GM18867 (cell line): ENCODE results near the gene AURKA.
"Not testable (repeated sequence)": the region's sequence is repeated elsewhere in the genome, so short reads cannot be mapped to it uniquely, and the experiment has no call there.

Experiments
- ATAC-seq: cut with Tn5 transposase; IDR thresholded peaks from one replicate; pipeline ENCODE4 v1.9.1; 2021; ENCODE audit warnings: mild to moderate bottlenecking, moderate library complexity; ENCODE audit not compliant: unreplicated experiment

Gene AURKA

GRCh38 chr20:56360133-56360907 lies 31.7 kb downstream of the AURKA start:
- no peak for ATAC-seq

DNA sequence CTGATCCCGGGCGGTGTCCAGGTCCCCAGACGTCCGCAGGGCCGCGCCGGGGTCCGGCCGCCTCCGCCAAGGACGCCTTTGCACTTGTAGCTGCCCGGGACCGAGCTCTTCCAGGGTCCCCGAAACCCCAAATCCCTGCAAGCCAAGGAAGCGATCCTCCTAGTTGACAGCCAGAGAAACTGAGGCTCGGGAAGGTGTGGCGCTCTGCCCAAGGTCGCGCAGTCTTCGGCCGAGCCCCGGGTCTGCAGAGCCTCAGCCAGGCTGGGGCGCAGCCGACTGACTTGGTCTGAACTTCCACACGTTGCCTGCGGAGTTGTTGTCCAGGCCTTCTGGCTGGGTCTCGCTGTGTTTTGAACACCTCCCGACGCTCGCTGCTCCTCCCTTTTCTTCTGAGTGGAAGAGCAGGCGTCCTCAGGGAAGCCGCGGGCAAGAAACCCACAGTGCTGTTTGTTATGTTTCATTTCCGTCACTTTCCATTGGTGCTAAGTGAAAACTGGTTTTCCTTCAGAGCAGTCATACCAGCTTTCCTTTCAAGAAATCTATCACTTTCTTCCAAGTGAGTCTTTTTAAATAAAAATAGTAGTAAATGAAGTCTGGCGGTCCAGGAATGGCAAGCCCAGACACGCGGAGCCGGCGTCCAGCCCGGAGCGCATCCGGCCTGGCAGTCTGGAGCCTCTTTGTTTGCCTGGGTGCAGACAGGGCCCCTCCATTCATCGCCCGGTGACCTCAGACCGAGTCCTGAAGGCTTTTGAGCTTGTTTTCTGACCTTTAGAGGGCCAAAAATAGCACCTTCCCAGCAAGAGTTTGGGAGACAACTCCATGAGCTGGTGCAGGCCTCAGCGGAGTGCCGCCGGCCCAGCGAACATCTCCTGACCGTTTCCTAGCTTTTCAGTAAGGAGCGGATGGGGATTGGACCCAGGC lies 32.5 kb downstream of the AURKA start:
- peak; percentile 7 for ATAC-seq

GRCh38 chr20:56358600-56359211 lies 33.3 kb downstream of the AURKA start, which contains the start of gene FAM210B:
FAM210B (plus strand) TSS chr20:56358974; CDS start chr20:56359006, 32 bp downstream.
- peak; percentile 98 for ATAC-seq

GRCh38 chr20:56358070-56358469 lies 33.9 kb downstream of the AURKA start:
- ATAC-seq: no peak

- ATAC-seq: no peak
Observed at GRCh38 chr20:56353356-56353755, 38.7 kb downstream of the AURKA start.

GRCh38 chr20:56352345-56353055 lies 39.5 kb downstream of the AURKA start:
- ATAC-seq: no peak

DNA sequence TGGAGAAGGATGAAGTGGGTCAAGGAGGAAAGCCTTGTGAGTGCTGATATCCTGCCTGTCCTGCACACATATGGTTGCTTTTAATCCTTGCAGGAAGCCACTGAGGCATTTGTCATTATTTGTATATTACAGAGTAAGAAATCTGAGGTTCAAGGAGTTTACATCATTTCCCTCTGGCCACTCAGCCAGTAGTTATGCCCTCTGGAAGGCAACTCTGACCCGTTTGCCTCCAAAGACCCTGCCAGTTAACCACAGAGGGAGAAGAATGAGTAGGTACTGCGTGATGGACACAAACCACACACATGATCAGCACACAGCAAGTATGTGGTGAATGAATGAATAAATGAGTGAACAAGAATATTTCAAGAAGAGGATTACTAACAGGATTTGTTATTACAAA lies 41.2 kb downstream of the AURKA start:
- ATAC-seq: no peak

GRCh38 chr20:56348746-56349145 lies 43.3 kb downstream of the AURKA start:
- no peak for ATAC-seq

DNA sequence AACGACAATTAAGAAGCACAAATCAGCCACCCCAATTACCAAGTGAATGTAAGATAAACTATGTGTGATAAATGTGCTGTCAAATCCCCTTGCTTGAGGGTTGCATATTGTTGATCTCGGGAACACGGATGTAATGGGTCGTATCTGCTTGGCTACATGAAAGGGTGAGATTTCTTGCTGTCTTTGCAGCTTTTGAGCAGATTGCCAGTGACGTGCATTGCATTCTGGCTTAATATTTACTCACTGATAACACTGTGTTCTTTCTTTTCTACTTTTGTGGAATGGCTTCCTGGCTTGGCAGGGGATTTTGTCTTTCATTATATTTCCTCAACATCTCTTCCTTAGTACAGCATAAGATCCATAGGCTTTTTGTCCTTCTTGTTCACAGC lies 43.7 kb downstream of the AURKA start:
- no peak for ATAC-seq

DNA sequence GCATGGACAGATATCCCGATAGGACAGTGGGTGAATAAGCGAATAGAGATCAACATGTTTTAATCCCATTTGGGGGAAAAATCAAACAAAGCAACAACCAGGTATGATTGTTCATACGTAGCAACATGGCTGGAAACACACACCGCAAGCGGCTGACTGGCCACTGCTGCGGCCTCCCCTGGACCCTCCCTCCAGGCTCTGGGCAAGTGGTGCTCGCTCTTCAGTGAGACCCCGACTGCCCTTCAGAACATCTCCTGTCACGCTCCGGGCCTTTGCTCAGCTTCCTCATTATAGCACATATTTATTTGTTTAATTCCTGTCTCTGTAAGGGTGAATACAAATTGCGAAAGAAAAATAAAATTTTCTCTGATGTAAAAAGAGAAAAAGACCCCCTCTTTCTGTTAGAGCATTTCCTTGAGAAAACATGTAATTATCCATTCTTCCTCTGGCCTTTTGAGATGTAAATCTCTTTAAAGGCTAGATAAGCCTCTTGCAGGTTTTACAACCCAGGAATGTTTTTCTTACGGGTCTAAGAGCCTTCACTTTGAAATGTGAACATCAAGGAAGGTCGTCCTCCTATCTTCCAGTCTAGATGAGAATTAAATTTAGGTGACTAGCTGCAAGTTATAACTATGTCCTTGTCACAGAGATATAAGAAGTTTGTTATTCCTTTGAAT lies 44.2 kb downstream of the AURKA start:
- no peak for ATAC-seq

DNA sequence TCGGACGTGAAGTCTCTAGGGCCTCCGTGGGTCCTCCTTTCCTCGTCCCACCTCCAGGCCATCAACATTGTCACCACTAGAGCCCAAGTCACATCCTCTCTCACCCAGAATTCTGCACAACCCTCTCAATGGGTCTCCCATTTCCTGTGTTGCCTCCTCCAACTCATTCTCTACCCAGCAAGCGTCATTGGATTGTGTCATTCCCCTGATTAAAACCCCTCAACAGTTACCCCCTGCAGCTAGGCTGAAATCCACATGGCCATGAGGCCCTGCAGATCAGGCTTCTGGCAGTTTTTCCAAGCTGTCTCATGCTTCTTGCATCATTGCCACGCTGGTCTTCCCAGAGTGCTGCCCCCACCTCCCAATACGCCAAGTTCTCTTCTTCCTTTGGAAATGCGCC lies 46.1 kb downstream of the AURKA start:
- ATAC-seq: no peak

DNA sequence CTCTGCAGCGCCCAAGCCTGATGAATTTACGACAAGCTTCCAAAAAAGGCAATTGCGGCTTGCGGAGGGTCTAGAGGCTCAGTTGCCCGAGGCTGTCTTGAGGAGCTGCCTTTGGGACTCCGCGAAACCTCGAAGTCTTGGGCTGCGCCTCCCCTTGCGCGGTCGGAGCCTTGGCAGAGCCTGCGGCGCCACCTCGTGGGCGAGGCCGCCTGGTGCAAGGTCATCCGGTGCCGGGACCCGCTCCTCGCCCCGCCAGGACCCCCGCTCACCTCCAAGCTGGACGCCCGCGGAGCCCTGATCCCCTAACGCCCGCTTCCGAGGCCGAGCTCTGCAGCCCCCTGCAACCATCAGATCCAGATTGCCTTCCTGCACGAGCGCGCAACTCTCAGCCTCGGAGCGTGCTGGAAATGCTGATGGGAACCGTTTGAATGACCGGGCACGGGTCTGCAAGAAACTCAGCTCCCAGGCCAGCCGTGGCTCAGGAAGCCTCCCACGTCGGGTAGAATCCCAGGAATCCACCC lies 48.1 kb downstream of the AURKA start:
- ATAC-seq: peak; percentile 74

- no peak for ATAC-seq
Observed at GRCh38 chr20:56342783-56343182, 49.2 kb downstream of the AURKA start.

DNA sequence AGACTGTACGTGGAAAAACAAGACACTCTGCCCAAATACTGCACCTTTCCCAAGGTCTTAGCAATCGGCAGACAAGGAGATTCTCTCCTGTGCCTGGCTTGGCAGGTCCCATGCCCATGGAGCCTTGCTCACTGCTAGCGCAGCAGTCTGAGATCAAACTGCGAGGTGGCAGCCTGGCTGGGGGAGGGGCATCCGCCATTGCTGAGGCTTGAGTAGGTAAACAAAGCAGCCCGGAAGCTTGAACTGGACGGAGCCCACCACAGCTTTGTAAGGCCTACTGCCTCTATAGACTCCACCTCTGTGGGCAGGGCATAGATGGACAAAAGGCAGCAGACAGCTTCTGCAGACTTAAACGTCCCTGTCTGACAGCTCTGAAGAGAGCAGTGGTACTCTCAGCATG lies 55.3 kb downstream of the AURKA start:
- ATAC-seq: not testable (repeated sequence)

DNA sequence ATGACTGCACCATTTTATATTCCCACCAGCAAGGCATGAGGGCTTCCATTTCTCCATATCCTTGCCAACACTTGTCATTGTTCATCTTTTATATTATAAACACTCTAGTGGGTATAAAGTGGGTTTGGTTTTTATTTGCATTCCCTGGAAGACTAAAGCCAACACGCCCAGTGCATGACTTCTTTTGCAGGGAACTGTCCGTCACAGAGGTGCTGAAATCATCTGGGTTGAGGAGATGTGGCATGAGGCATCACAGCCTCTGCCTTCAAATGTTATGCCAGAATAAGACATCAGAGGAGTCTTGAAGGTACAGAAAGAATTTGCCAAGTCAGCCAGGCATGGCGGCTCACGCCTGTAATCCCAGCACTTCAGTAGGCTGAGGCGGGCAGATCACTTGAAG lies 63.2 kb downstream of the AURKA start:
- ATAC-seq: no peak

DNA sequence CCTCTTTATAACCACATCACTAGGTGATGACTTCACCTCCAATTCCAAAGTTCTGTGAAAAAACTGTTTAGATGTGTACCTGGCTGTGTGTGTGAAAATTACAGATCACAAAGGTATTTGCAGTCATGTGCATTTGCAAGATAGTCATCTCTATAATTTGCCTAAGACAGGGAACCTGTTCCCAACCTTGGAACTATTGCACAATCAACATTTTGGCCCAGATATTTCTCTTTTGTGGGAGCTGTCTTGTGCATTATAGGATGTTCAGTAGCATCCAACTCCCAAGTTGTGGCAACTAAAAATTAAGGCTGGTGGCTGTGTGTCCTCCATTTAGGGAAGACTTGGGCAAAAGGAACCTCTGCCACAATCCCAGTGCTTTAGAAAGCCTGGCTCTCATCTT lies 67.2 kb downstream of the AURKA start:
- ATAC-seq: no peak

GRCh38 chr20:56323656-56324055 lies 68.4 kb downstream of the AURKA start:
- ATAC-seq: no peak

- no peak for ATAC-seq
Observed at GRCh38 chr20:56323206-56323605, 68.8 kb downstream of the AURKA start.

DNA sequence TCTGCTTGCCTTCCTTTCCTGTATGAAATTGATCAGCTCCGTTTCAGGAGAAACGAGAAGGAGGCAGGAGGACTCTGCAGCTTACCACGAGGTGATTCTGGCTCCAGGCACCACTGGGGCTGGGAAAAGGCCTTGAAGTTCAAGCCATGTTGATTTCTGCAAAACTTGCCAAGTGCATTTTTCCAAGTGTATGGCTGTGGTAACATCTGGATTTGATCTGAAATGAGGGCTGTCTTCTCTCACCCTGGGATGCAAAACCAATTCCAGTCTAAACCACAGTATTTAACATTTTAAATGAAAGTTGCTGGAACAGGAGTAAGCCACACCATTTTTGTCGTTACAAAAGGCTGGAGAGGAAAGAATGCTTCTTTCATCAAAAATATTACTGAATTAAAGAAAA lies 69.3 kb downstream of the AURKA start:
- no peak for ATAC-seq
